Measurements from ENCODE around the gene MADCAM1. TPM values are rescaled to one million over a fixed set of nuclear protein-coding genes. Genes with fewer than 3 reads are reported as not detected.
A peak's percentile ranks its signal among the peaks of the same experiment; 100 is the strongest.

Gene MADCAM1
- total RNA-seq, 2 experiments from 2014 or later, result 0.20 to 0.22 TPM

GRCh38 chr19:511101-511851, 15.0 kb downstream of the MADCAM1 start:
- Mint-ChIP-seq H3K27me3 (no peaks in the 10 kb centered on the region), H3K36me3 (ENCODE audit: low read depth) (peaks cover 4% of the 10 kb centered on the region), H3K9me3 (no peaks in the 10 kb centered on the region), H3K27ac (peak overlapping the region; percentile 98), H3K4me1 (ENCODE audit: low read depth) (peaks cover 30% of the 10 kb centered on the region), H3K4me3 (peak overlapping the region; percentile 78)
- DNase-seq (peak; percentile 90), ATAC-seq (peak; percentile 41)
- intact Hi-C loops (cut with micrococcal nuclease), result no loop called here
- POLR2A ChIA-PET, result interaction anchor here (0.8 to 3.2 kb wide), 5 partner anchors 10 to 129 kb away, joined by 3 to 20 read pairs (median 3); partner anchors contain the start of gene CDC34
- CTCF ChIA-PET, result interaction anchor here (0.7 to 2.9 kb wide), 24 partner anchors 11 to 264 kb away, joined by 3 to 45 read pairs (median 5); partner anchors contain the start of genes C2CD4C, CDC34 and POLRMT
- TF ChIP-seq CTCF (IDR thresholded peaks at IDR 0.05), result no peak

GRCh38 chr19:512547-513365, 16.5 kb downstream of the MADCAM1 start:
- H3K27me3 Mint-ChIP-seq, result no peaks in the 10 kb centered on the region
- ATAC-seq, result no peak
- no peak overlapping the region for H3K27ac Mint-ChIP-seq
- CTCF ChIA-PET, result no interaction called here
- TF ChIP-seq CTCF (IDR thresholded peaks at IDR 0.05), result no peak
- POLR2A ChIA-PET, result interaction anchor here (3.2 kb wide), 1 partner anchor 9 kb away, joined by 20 read pairs; no protein-coding TSS in a partner anchor
- H3K36me3 Mint-ChIP-seq (ENCODE audit: low read depth), result peaks cover 4% of the 10 kb centered on the region
- intact Hi-C loops (cut with micrococcal nuclease), result no loop called here
- no peak for DNase-seq
- H3K9me3 Mint-ChIP-seq, result no peaks in the 10 kb centered on the region
- no peak overlapping the region for H3K4me3 Mint-ChIP-seq
- H3K4me1 Mint-ChIP-seq (ENCODE audit: low read depth), result peaks cover 35% of the 10 kb centered on the region

- H3K27ac Mint-ChIP-seq, result no peak overlapping the region
- peaks cover 4% of the 10 kb centered on the region for H3K36me3 Mint-ChIP-seq (ENCODE audit: low read depth)
- H3K9me3 Mint-ChIP-seq, result no peaks in the 10 kb centered on the region
- TF ChIP-seq CTCF (IDR thresholded peaks at IDR 0.05), result no peak
- ChIA-PET CTCF (no interaction called here), POLR2A (no interaction called here)
- ATAC-seq (no peak), DNase-seq (no peak)
- H3K4me3 Mint-ChIP-seq, result no peak overlapping the region
- intact Hi-C loops (cut with micrococcal nuclease), result no loop called here
- no peaks in the 10 kb centered on the region for H3K27me3 Mint-ChIP-seq
- peaks cover 28% of the 10 kb centered on the region for H3K4me1 Mint-ChIP-seq (ENCODE audit: low read depth)
Measured at GRCh38 chr19:513368-514165, 17.3 kb downstream of the MADCAM1 start.

GRCh38 chr19:514166-514663, 17.9 kb downstream of the MADCAM1 start:
- intact Hi-C loops (cut with micrococcal nuclease), result no loop called here
- TF ChIP-seq CTCF (IDR thresholded peaks at IDR 0.05), result no peak
- no peak overlapping the region for H3K4me3 Mint-ChIP-seq
- H3K9me3 Mint-ChIP-seq, result no peaks in the 10 kb centered on the region
- ATAC-seq (no peak), DNase-seq (no peak)
- H3K4me1 Mint-ChIP-seq (ENCODE audit: low read depth), result peaks cover 23% of the 10 kb centered on the region
- no peaks in the 10 kb centered on the region for H3K36me3 Mint-ChIP-seq (ENCODE audit: low read depth)
- no peaks in the 10 kb centered on the region for H3K27me3 Mint-ChIP-seq
- H3K27ac Mint-ChIP-seq, result no peak overlapping the region
- ChIA-PET POLR2A (no interaction called here), CTCF (no interaction called here)

Data from activated CD8-positive, alpha-beta T cell treated with anti-CD3 and anti-CD28 coated beads for 36 hours (primary cell).